ES-I3 (cell line): ENCODE measurements around the gene PABPN1L.
"Not testable (repeated sequence)": the region's sequence is repeated elsewhere in the genome, so short reads cannot be mapped to it uniquely, and the experiment has no call there.

Source experiments
- H3K36me3 ChIP-seq: 2 replicates; pipeline ENCODE4 v1.6.1; 2013; ENCODE audit warnings: mild to moderate bottlenecking, low read length, control low read depth, moderate library complexity; ENCODE audit not compliant: insufficient read depth
- H3K4me1 ChIP-seq: 2 replicates; pipeline ENCODE4 v1.6.1; 2013; ENCODE audit warnings: mild to moderate bottlenecking, control low read depth, low read length; ENCODE audit not compliant: insufficient read depth
- H3K9ac ChIP-seq: 2 replicates; pipeline ENCODE4 v1.6.1; 2013; ENCODE audit warnings: low read depth, mild to moderate bottlenecking, low read length, moderate library complexity
- H3K9me3 ChIP-seq: 2 replicates; pipeline ENCODE4 v1.6.1; 2013; ENCODE audit warnings: mild to moderate bottlenecking, low read length, moderate library complexity; ENCODE audit not compliant: control insufficient read depth, insufficient read depth

The PABPN1L gene

DNA sequence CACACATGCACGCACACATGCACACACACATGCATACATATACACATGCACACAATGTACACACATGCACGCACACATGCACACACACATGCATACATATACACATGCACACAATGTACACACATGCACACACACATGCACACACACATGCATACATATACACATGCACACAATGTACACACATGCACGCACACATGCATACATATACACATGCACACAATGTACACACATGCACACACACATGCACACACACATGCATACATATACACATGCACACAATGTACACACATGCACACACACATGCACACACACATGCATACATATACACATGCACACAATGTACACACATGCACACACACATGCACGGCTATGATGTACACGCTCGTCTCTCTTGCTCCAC, 27.8 kb upstream of the PABPN1L start:
- not testable (repeated sequence) for H3K9ac ChIP-seq, H3K36me3 ChIP-seq, H3K9me3 ChIP-seq, H3K4me1 ChIP-seq

GRCh38 chr16:88893127-88893968, 26.9 kb upstream of the PABPN1L start:
- Histone ChIP-seq H3K4me1 (no peaks in the 10 kb centered on the region), H3K9ac (no peak overlapping the region), H3K36me3 (no peaks in the 10 kb centered on the region), H3K9me3 (no peaks in the 10 kb centered on the region)

DNA sequence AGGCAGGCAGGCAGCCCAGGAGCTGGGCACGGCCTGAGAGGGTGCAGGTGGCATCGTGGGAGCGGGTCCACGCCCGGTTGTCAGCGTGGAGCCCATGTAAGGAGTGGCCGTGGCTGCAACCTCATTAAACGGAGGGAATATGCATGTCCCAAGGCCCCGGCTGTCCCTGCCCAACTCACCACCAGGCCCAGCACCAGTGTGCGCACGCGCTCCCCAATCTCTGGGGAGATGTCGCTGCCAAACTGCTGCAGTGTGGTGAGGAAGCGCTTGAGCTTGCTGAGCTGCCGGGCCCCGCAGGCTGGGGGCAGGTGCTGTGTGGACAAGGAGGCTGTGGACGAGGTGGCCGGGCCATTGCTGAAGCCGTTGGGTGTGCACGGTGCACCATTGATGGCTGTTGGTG, 25.6 kb upstream of the PABPN1L start:
- H3K36me3 ChIP-seq, result no peaks in the 10 kb centered on the region
- H3K9me3 ChIP-seq, result no peaks in the 10 kb centered on the region
- H3K4me1 ChIP-seq, result no peaks in the 10 kb centered on the region
- H3K9ac ChIP-seq, result no peak overlapping the region

- Histone ChIP-seq H3K36me3 (no peaks in the 10 kb centered on the region), H3K9me3 (no peaks in the 10 kb centered on the region), H3K4me1 (no peaks in the 10 kb centered on the region), H3K9ac (no peak overlapping the region)
Measured at GRCh38 chr16:88891083-88891482, 24.6 kb upstream of the PABPN1L start.

GRCh38 chr16:88889702-88890352, 23.4 kb upstream of the PABPN1L start:
- H3K9ac ChIP-seq, H3K36me3 ChIP-seq, H3K9me3 ChIP-seq, H3K4me1 ChIP-seq: not testable (repeated sequence)

- Histone ChIP-seq H3K36me3 (no peaks in the 10 kb centered on the region), H3K9ac (no peak overlapping the region), H3K9me3 (no peaks in the 10 kb centered on the region), H3K4me1 (no peaks in the 10 kb centered on the region)
Measured at GRCh38 chr16:88888461-88889387, 22.3 kb upstream of the PABPN1L start.

GRCh38 chr16:88888057-88888456, 21.6 kb upstream of the PABPN1L start:
- no peaks in the 10 kb centered on the region for H3K4me1 ChIP-seq
- no peaks in the 10 kb centered on the region for H3K36me3 ChIP-seq

GRCh38 chr16:88886845-88887521, 20.5 kb upstream of the PABPN1L start:
- H3K9ac ChIP-seq, result no peak overlapping the region
- H3K4me1 ChIP-seq, result no peaks in the 10 kb centered on the region
- H3K36me3 ChIP-seq, result no peaks in the 10 kb centered on the region
- no peaks in the 10 kb centered on the region for H3K9me3 ChIP-seq

More at GRCh38 chr16:88888057-88888456, 21.6 kb upstream of the PABPN1L start:
- Histone ChIP-seq H3K9ac (no peak overlapping the region), H3K9me3 (no peaks in the 10 kb centered on the region)

DNA sequence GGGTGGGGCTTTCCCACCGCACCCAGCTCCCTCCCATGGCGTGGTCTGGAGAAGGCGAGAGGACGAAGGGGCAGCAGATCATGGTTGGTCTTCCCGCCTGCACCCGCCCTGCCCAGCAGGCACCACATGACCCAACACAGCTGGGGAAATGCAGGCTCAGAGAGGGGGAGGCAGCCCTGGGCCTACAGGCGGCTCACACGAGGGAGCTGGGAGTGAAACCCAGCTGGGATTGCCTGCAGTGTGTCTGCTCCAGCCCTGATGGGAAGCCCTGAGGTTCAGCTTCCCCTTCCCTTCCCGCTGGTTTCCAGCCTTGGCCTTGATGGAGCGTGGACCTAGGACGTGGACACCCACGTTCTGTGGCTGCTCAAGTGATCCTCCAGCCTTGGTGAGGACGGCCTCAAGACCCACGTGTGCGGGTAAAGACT, 20.0 kb upstream of the PABPN1L start:
- H3K4me1 ChIP-seq, result no peaks in the 10 kb centered on the region
- no peaks in the 10 kb centered on the region for H3K9me3 ChIP-seq
- no peaks in the 10 kb centered on the region for H3K36me3 ChIP-seq
- no peak overlapping the region for H3K9ac ChIP-seq

- no peak overlapping the region for H3K9ac ChIP-seq
- no peaks in the 10 kb centered on the region for H3K4me1 ChIP-seq
- no peaks in the 10 kb centered on the region for H3K9me3 ChIP-seq
- H3K36me3 ChIP-seq, result no peaks in the 10 kb centered on the region
Measured at GRCh38 chr16:88885693-88886280, 19.3 kb upstream of the PABPN1L start.

GRCh38 chr16:88884569-88885271, 18.3 kb upstream of the PABPN1L start:
- Histone ChIP-seq H3K9ac (no peak overlapping the region), H3K9me3 (no peaks in the 10 kb centered on the region), H3K4me1 (no peaks in the 10 kb centered on the region), H3K36me3 (no peaks in the 10 kb centered on the region)

DNA sequence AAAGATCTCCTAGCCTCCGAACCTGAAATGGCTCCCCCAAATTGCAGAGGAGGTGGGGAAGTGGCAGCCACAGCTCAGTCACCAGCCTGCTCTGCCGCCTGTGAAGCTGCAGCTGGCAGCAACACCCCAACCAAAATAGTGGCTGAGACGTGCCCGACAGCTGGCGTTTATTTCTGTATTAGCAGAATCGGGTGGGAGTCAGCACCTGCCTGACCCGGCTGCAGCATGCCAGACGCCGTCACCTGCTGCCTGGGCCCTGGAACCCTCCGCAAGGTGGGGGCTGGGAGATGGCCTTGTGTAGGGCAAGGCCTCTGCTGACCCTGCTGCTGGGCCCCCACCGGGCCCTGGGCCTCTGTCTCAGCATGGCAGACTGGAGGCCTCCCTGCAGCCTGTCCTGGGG, 17.5 kb upstream of the PABPN1L start:
- H3K9me3 ChIP-seq, result no peaks in the 10 kb centered on the region
- H3K36me3 ChIP-seq, result no peaks in the 10 kb centered on the region
- no peak overlapping the region for H3K9ac ChIP-seq
- H3K4me1 ChIP-seq, result no peaks in the 10 kb centered on the region

DNA sequence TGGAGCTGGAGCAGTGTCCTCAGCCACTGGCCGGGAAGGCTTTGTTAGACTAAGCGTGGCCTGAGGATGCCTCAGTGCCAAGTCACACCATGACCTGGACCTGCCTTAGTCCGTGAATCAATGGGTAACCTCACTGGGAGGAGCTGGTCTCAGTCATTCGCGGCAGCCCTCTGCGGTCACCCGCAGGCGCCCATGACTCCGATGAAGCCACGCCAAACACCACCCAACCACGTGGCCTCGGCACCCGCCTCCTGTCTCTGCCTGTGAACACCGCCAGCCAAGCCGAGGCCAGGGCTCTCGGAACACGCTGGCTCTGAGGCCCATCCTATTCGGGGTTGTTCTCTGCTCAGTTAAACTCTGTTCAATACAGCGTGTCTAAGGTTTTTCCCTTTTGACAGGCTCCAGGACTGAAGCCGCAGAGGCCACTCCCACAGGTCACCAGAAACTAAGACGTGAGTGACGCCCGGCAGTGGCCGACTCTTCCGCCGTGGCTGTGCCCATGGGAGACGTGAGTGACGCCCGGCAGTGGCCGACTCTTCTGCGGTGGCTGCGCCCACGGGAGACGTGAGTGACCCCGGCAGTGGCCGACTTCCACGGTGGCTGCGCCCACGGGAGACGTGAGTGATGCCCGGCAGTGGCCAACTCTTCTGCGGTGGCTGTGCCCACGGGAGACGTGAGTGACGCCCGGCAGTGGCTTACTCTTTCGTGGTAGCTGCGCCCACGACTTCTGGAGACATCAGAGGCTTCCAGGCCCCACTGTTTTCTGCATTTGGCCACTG, 16.8 kb upstream of the PABPN1L start:
- H3K9me3 ChIP-seq, result no peaks in the 10 kb centered on the region
- H3K4me1 ChIP-seq, result no peaks in the 10 kb centered on the region
- no peaks in the 10 kb centered on the region for H3K36me3 ChIP-seq
- no peak overlapping the region for H3K9ac ChIP-seq
